HG02763 (cell line): ENCODE data around the gene ICOS.
A peak's percentile ranks its signal among the peaks of the same experiment; 100 is the strongest.
"Not testable (repeated sequence)": the region's sequence is repeated elsewhere in the genome, so short reads cannot be mapped to it uniquely, and the experiment has no call there.

Experiments
- ATAC-seq: cut with Tn5 transposase; IDR thresholded peaks from one replicate; pipeline ENCODE4 v1.9.1; 2021; ENCODE audit warnings: mild to moderate bottlenecking, moderate library complexity; ENCODE audit not compliant: unreplicated experiment

The ICOS gene

GRCh38 chr2:203972066-203972465, 35.5 kb downstream of the ICOS start:
- peak; percentile 52 for ATAC-seq

GRCh38 chr2:203973000-203973399, 36.4 kb downstream of the ICOS start:
- peak; percentile 71 for ATAC-seq

GRCh38 chr2:203973676-203974075, 37.1 kb downstream of the ICOS start:
- ATAC-seq, result no peak

- ATAC-seq, result no peak
Observed at GRCh38 chr2:203975912-203976311, 39.3 kb downstream of the ICOS start.

GRCh38 chr2:203982276-203982675, 45.7 kb downstream of the ICOS start:
- ATAC-seq, result no peak

- ATAC-seq, result no peak
Observed at GRCh38 chr2:203983064-203983715, 46.6 kb downstream of the ICOS start.

GRCh38 chr2:203985978-203986377, 49.4 kb downstream of the ICOS start:
- ATAC-seq, result not testable (repeated sequence)

- no peak for ATAC-seq
Observed at GRCh38 chr2:203987959-203988358, 51.4 kb downstream of the ICOS start.

GRCh38 chr2:203988500-203989260, 52.1 kb downstream of the ICOS start:
- ATAC-seq, result no peak

GRCh38 chr2:203989521-203989920, 53.0 kb downstream of the ICOS start:
- ATAC-seq, result no peak

- no peak for ATAC-seq
Observed at GRCh38 chr2:203992509-203992908, 55.9 kb downstream of the ICOS start.

GRCh38 chr2:203993011-203993410, 56.4 kb downstream of the ICOS start:
- no peak for ATAC-seq

GRCh38 chr2:203993560-203993959, 57.0 kb downstream of the ICOS start:
- no peak for ATAC-seq

- no peak for ATAC-seq
Observed at GRCh38 chr2:203994735-203995134, 58.2 kb downstream of the ICOS start.

- ATAC-seq, result no peak
Observed at GRCh38 chr2:203996692-203997091, 60.1 kb downstream of the ICOS start.

- ATAC-seq, result no peak
Observed at GRCh38 chr2:203997481-203997880, 60.9 kb downstream of the ICOS start.

GRCh38 chr2:203997980-203998809, 61.6 kb downstream of the ICOS start:
- ATAC-seq, result no peak

GRCh38 chr2:203999835-204000234, 63.3 kb downstream of the ICOS start:
- no peak for ATAC-seq

- ATAC-seq, result no peak
Observed at GRCh38 chr2:204000446-204000845, 63.9 kb downstream of the ICOS start.

GRCh38 chr2:204003276-204003990, 66.9 kb downstream of the ICOS start:
- no peak for ATAC-seq

GRCh38 chr2:204004912-204005311, 68.3 kb downstream of the ICOS start:
- ATAC-seq, result no peak
